Embryonic facial prominence (tissue), 1 donor: ENCODE data around the gene IER3.

Experiments
- DNase-seq: peaks from one replicate; pipeline ENCODE4 v3.0.0-alpha.2; 2016; ENCODE audit errors: extremely low spot score

The IER3 gene

GRCh38 chr6:30747902-30748769 lies 3.8 kb upstream of the IER3 start:
- DNase-seq, result no peak

- no peak for DNase-seq
These were observed 2.9 kb upstream of the IER3 start for GRCh38 chr6:30747300-30747687.

- DNase-seq, result no peak
These were observed 971 bp downstream of the IER3 start for GRCh38 chr6:30743099-30744053.

GRCh38 chr6:30742316-30743098 lies 1.8 kb downstream of the IER3 start, which contains the start of gene FLOT1:
TSS of gene FLOT1 (minus strand) at chr6:30742687. CDS start at chr6:30742189, 498 bp downstream.
- peak; percentile 53 for DNase-seq

GRCh38 chr6:30741789-30742315 lies 2.5 kb downstream of the IER3 start:
- DNase-seq, result no peak

- DNase-seq, result no peak
These were observed 3.1 kb downstream of the IER3 start for GRCh38 chr6:30741063-30741779.

GRCh38 chr6:30740540-30740870 lies 3.8 kb downstream of the IER3 start:
- no peak for DNase-seq

- DNase-seq, result no peak
These were observed 5.8 kb downstream of the IER3 start for GRCh38 chr6:30738532-30738931.

- no peak for DNase-seq
These were observed 8.6 kb downstream of the IER3 start for GRCh38 chr6:30735668-30736314.

- DNase-seq, result no peak
These were observed 12.0 kb downstream of the IER3 start for GRCh38 chr6:30732237-30732943.

- DNase-seq, result no peak
These were observed 13.5 kb downstream of the IER3 start for GRCh38 chr6:30730601-30731435.

GRCh38 chr6:30727920-30728553 lies 16.3 kb downstream of the IER3 start:
- no peak for DNase-seq

GRCh38 chr6:30726506-30727413 lies 17.6 kb downstream of the IER3 start:
- no peak for DNase-seq

GRCh38 chr6:30725713-30726505 lies 18.4 kb downstream of the IER3 start:
- DNase-seq, result no peak

GRCh38 chr6:30724906-30725667 lies 19.3 kb downstream of the IER3 start:
- no peak for DNase-seq
